ENCODE measurements around the gene SOX4. TPM values are rescaled to one million over a fixed set of nuclear protein-coding genes. Genes with fewer than 3 reads are reported as not detected.

The SOX4 gene
- total and polyA plus RNA-seq, 4 donors, result 8.2 to 61.4 (median 19.9) TPM

- Histone ChIP-seq H3K9me3 (ENCODE audit: control insufficient read depth in 4 of 4, insufficient read depth in 3 of 4, low read length in 3 of 4) (peaks cover 0 to 2% (median 0%) of the 10 kb centered on the region in 4 donors), H3K27me3 (ENCODE audit: control insufficient read depth in 3 of 3, insufficient read depth in 3 of 3, low read length in 2 of 3) (no peaks in the 10 kb centered on the region), H3K4me1 (ENCODE audit: control insufficient read depth in 5 of 5, insufficient read depth in 5 of 5, low read length in 5 of 5) (peaks cover 0 to 27% (median 12%) of the 10 kb centered on the region in 5 donors), H3K9ac (ENCODE audit: insufficient read depth in 1 of 2, low read length in 2 of 2) (no peak overlapping the region), H3K4me3 (no peak overlapping the region), H3K27ac (ENCODE audit: low read depth in 1 of 2, low read length in 1 of 2) (no peak overlapping the region), H3K36me3 (ENCODE audit: control insufficient read depth in 4 of 4, insufficient read depth in 4 of 4, low read length in 4 of 4) (peaks cover 0 to 7% (median 3%) of the 10 kb centered on the region in 4 donors)
- ATAC-seq (ENCODE audit: insufficient read depth, low FRiP score) (no peak), DNase-seq (peak in 2 of 3 donors; percentile 59 to 72)
- 26 to 51% methylated on average over 5 of the region's 5 CpGs for WGBS, 2 donors
- TF ChIP-seq CTCF (IDR thresholded peaks at IDR 0.05; ENCODE audit: control extremely low read depth, extremely low read depth), result no peak
These were observed 9.8 kb downstream of the SOX4 start for GRCh38 chr6:21603082-21603952.

GRCh38 chr6:21604081-21604480, 10.5 kb downstream of the SOX4 start:
- DNase-seq (no peak), ATAC-seq (ENCODE audit: insufficient read depth, low FRiP score) (no peak)
- H3K36me3 ChIP-seq (ENCODE audit: control insufficient read depth in 4 of 4, insufficient read depth in 4 of 4, low read length in 4 of 4), result peaks cover 0 to 4% (median 0%) of the 10 kb centered on the region in 4 donors
- no peak overlapping the region for H3K27ac ChIP-seq (ENCODE audit: low read depth in 1 of 2, low read length in 1 of 2)
- peaks cover 0 to 2% (median 0%) of the 10 kb centered on the region in 4 donors for H3K9me3 ChIP-seq (ENCODE audit: control insufficient read depth in 4 of 4, insufficient read depth in 3 of 4, low read length in 3 of 4)
- 19 to 59% methylated on average over 3 of the region's 3 CpGs for WGBS, 2 donors
- H3K4me1 ChIP-seq (ENCODE audit: control insufficient read depth in 5 of 5, insufficient read depth in 5 of 5, low read length in 5 of 5), result peaks cover 0 to 20% (median 4%) of the 10 kb centered on the region in 5 donors
- no peaks in the 10 kb centered on the region for H3K27me3 ChIP-seq (ENCODE audit: control insufficient read depth in 3 of 3, insufficient read depth in 3 of 3, low read length in 2 of 3)
- no peak for TF ChIP-seq CTCF (IDR thresholded peaks at IDR 0.05; ENCODE audit: control extremely low read depth, extremely low read depth)
- no peak overlapping the region for H3K4me3 ChIP-seq
- no peak overlapping the region for H3K9ac ChIP-seq (ENCODE audit: insufficient read depth in 1 of 2, low read length in 2 of 2)

- Histone ChIP-seq H3K27me3 (ENCODE audit: control insufficient read depth in 3 of 3, insufficient read depth in 3 of 3, low read length in 2 of 3) (no peaks in the 10 kb centered on the region), H3K27ac (ENCODE audit: low read depth in 1 of 2, low read length in 1 of 2) (no peak overlapping the region), H3K36me3 (ENCODE audit: control insufficient read depth in 4 of 4, insufficient read depth in 4 of 4, low read length in 4 of 4) (peaks cover 0 to 2% (median 0%) of the 10 kb centered on the region in 4 donors), H3K4me1 (ENCODE audit: control insufficient read depth in 5 of 5, insufficient read depth in 5 of 5, low read length in 5 of 5) (peaks cover 0 to 9% (median 0%) of the 10 kb centered on the region in 5 donors), H3K9ac (ENCODE audit: insufficient read depth in 1 of 2, low read length in 2 of 2) (no peak overlapping the region), H3K9me3 (ENCODE audit: control insufficient read depth in 4 of 4, insufficient read depth in 3 of 4, low read length in 3 of 4) (peaks cover 0 to 3% (median 0%) of the 10 kb centered on the region in 4 donors), H3K4me3 (no peak overlapping the region)
- ATAC-seq (ENCODE audit: insufficient read depth, low FRiP score) (no peak), DNase-seq (no peak)
- WGBS, 2 donors, result 85 to 86% methylated on average over 4 of the region's 4 CpGs
- TF ChIP-seq CTCF (IDR thresholded peaks at IDR 0.05; ENCODE audit: control extremely low read depth, extremely low read depth), result no peak
These were observed 11.6 kb downstream of the SOX4 start for GRCh38 chr6:21605166-21605565.

Data from lung (tissue), 12 donors.